Measurements from ENCODE around the gene CAMKK2.

CAMKK2 gene

GRCh38 chr12:121267822-121268221 is 28.7 kb downstream of the CAMKK2 start:
- Histone ChIP-seq H3K36me3 (peaks cover 15% of the 10 kb centered on the region), H3K9me3 (ENCODE audit: severe bottlenecking) (no peaks in the 10 kb centered on the region), H3K27me3 (ENCODE audit: insufficient read depth, low read depth, severe bottlenecking) (no peaks in the 10 kb centered on the region), H3K4me3 (ENCODE audit: low read depth, low read length) (no peak overlapping the region), H3K27ac (no peak overlapping the region)
- no peak for DNase-seq
- no peak for TF ChIP-seq CTCF (IDR thresholded peaks at IDR 0.05; ENCODE audit: low read depth, low read length)

DNA sequence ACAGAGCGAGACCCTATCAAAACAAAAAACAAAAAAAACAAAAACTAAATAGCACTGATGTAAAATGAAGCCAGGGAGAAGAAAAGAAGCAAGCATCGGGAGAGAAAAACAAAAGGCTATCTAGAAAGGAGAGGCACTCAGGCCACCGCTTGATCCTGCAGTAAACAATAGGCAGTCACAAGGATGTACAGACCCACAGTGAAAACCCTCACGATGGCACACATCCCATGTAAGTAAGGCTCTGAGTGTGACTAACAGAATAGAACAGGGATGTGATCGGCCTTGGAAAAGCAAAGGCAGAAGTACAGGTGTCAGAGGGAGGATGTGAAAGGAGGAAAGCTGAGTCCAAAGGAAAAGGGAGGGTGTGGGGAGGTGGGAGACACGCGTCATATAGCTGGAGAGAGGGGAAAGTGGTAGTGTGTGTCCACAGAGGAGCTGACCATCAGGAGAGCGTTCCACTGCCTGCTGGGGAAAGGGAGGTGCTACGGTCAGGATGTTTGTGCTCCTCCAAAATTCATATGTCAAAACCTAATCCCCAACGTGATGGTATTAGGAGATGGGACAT is 31.5 kb downstream of the CAMKK2 start:
- no peak overlapping the region for H3K4me3 ChIP-seq (ENCODE audit: low read depth, low read length)
- H3K9me3 ChIP-seq (ENCODE audit: severe bottlenecking) = no peaks in the 10 kb centered on the region
- no peaks in the 10 kb centered on the region for H3K27me3 ChIP-seq (ENCODE audit: insufficient read depth, low read depth, severe bottlenecking)
- peaks cover 27% of the 10 kb centered on the region for H3K36me3 ChIP-seq
- DNase-seq = no peak
- no peak overlapping the region for H3K27ac ChIP-seq
- no peak for TF ChIP-seq CTCF (IDR thresholded peaks at IDR 0.05; ENCODE audit: low read depth, low read length)

GRCh38 chr12:121264135-121264534 is 32.4 kb downstream of the CAMKK2 start:
- DNase-seq = no peak
- no peaks in the 10 kb centered on the region for H3K27me3 ChIP-seq (ENCODE audit: insufficient read depth, low read depth, severe bottlenecking)
- H3K9me3 ChIP-seq (ENCODE audit: severe bottlenecking) = no peaks in the 10 kb centered on the region
- peaks cover 31% of the 10 kb centered on the region for H3K36me3 ChIP-seq
- TF ChIP-seq CTCF (IDR thresholded peaks at IDR 0.05; ENCODE audit: low read depth, low read length) = no peak
- no peak overlapping the region for H3K27ac ChIP-seq
- H3K4me3 ChIP-seq (ENCODE audit: low read depth, low read length) = no peak overlapping the region

GRCh38 chr12:121263206-121263935 is 33.1 kb downstream of the CAMKK2 start:
- TF ChIP-seq CTCF (IDR thresholded peaks at IDR 0.05; ENCODE audit: low read depth, low read length) = no peak
- no peak overlapping the region for H3K27ac ChIP-seq
- peaks cover 27% of the 10 kb centered on the region for H3K36me3 ChIP-seq
- H3K27me3 ChIP-seq (ENCODE audit: insufficient read depth, low read depth, severe bottlenecking) = no peaks in the 10 kb centered on the region
- no peak for DNase-seq
- no peaks in the 10 kb centered on the region for H3K9me3 ChIP-seq (ENCODE audit: severe bottlenecking)
- H3K4me3 ChIP-seq (ENCODE audit: low read depth, low read length) = no peak overlapping the region

DNA sequence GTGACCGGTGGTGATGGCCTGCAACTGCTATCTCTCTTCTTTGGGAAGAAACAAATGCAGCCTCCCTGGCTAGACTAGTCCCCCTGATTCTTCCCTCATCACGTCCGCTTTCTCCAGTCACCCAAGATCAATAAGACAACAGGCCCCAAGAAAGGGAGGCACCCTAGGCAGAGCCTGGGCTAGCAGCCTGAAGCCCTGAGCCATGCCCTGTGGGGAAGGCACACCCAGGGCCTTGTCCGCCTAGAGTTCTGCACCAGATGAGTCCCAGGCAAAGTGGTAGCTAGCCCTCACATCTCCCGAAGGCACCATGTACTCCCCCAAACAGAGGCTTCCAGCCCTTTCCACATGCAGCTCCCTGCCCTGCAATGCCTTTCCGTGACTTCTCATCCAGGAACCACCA is 35.1 kb downstream of the CAMKK2 start:
- TF ChIP-seq CTCF (IDR thresholded peaks at IDR 0.05; ENCODE audit: low read depth, low read length) = no peak
- H3K36me3 ChIP-seq = peaks cover 26% of the 10 kb centered on the region
- H3K9me3 ChIP-seq (ENCODE audit: severe bottlenecking) = no peaks in the 10 kb centered on the region
- H3K27me3 ChIP-seq (ENCODE audit: insufficient read depth, low read depth, severe bottlenecking) = no peaks in the 10 kb centered on the region
- DNase-seq = no peak
- no peak overlapping the region for H3K27ac ChIP-seq
- H3K4me3 ChIP-seq (ENCODE audit: low read depth, low read length) = no peak overlapping the region

Measured in WERI-Rb-1 (cell line).